B cell (primary cell): Measurements from ENCODE around the gene CSNK2B. TPM values are rescaled to one million over a fixed set of nuclear protein-coding genes. Genes with fewer than 3 reads are reported as not detected.

Source experiments
- ATAC-seq: fragments of 200-7000 bp; cut with Tn5 transposase; one replicate; pipeline ENCODE4 v1.10.0; 2021; ENCODE audit warnings: low read depth, mild to moderate bottlenecking, moderate number of reproducible peaks, moderate library complexity
- CTCF ChIA-PET: fragments of 350-600 bp; sonication (Branson Sonifier 250); formaldehyde crosslinking; loops from one replicate; lab custom pipeline; 2021; ENCODE audit warnings: antibody characterized with exemption, inconsistent platforms; lab: Charles Lee
- POLR2A ChIA-PET: fragments of 350-600 bp; sonication (Branson Sonifier 250); formaldehyde crosslinking; loops from one replicate; lab custom pipeline; 2021; ENCODE audit warnings: antibody characterized with exemption; lab: Charles Lee
- DNase-seq: peaks from one replicate; pipeline ENCODE4 v3.0.0; 2013
- H2AFZ ChIP-seq: 2 replicates; pipeline ENCODE4 v1.6.1; 2012; ENCODE audit warnings: mild to moderate bottlenecking, low read depth, low read length; ENCODE audit not compliant: insufficient read depth, poor library complexity, severe bottlenecking
- H3K27ac ChIP-seq, 2 donors: 1 replicate in 1 of 2; 2 replicates in 1 of 2; pipeline ENCODE4 v1.5.1; 2012 to 2013; ENCODE audit warnings: low read length in 2 of 2, mild to moderate bottlenecking in 2 of 2, moderate library complexity in 1 of 2
- H3K27me3 ChIP-seq, 4 experiments: fragments of 200-600 bp in 1 of 4; sonication (generic) in 1 of 4; replicated peaks in 1 of 4; 1 replicate in 2 of 4; 2 replicates in 2 of 4; pipeline versions ENCODE4 v1.6.1 to v1.7.0; 2013 to 2016; ENCODE audit warnings: low read length in 3 of 4, mild to moderate bottlenecking in 2 of 4, mixed read lengths in 1 of 4, moderate library complexity in 1 of 4; ENCODE audit not compliant: insufficient read depth in 4 of 4, control insufficient read depth in 3 of 4; ENCODE audit errors: control extremely low read depth in 1 of 4
- H3K36me3 ChIP-seq, 2 experiments: replicated peaks in 1 of 2; 1 replicate in 1 of 2; 2 replicates in 1 of 2; pipeline versions ENCODE4 v1.6.1 to v1.7.1; 2013; ENCODE audit warnings: low read length in 1 of 2; ENCODE audit not compliant: insufficient read depth in 2 of 2, control insufficient read depth in 1 of 2; ENCODE audit errors: control extremely low read depth in 1 of 2, extremely low read depth in 1 of 2
- H3K4me1 ChIP-seq, 2 donors: fragments of 200-600 bp in 1 of 2; sonication (generic) in 1 of 2; 1 replicate in 1 of 2; 2 replicates in 1 of 2; pipeline versions ENCODE4 v1.5.1 to v1.6.1; 2013 to 2017; ENCODE audit warnings: low read length in 2 of 2; ENCODE audit not compliant: control insufficient read depth in 2 of 2, insufficient read depth in 2 of 2
- H3K4me2 ChIP-seq: replicated peaks from 2 replicates; pipeline ENCODE3; 2012; ENCODE audit warnings: mild to moderate bottlenecking, low read depth, low read length; ENCODE audit not compliant: poor library complexity, severe bottlenecking
- H3K4me3 ChIP-seq, 5 experiments: fragments of 200-600 bp in 1 of 5; sonication (generic) in 1 of 5; 1 replicate in 3 of 5; 2 replicates in 2 of 5; pipeline versions ENCODE4 v1.5.1 to v1.7.0; 2011 to 2016; ENCODE audit warnings: low read length in 4 of 5, mild to moderate bottlenecking in 4 of 5, low read depth in 2 of 5, control low read depth in 1 of 5, moderate library complexity in 1 of 5; ENCODE audit not compliant: insufficient read depth in 1 of 5; ENCODE audit errors: control extremely low read depth in 1 of 5, extremely low read depth in 1 of 5
- H3K79me2 ChIP-seq: fragments of 200-600 bp; sonication (generic); one replicate; pipeline ENCODE4 v1.6.0; 2016; ENCODE audit warnings: low read length; ENCODE audit not compliant: control insufficient read depth, insufficient read depth
- H3K9ac ChIP-seq: fragments of 200-600 bp; sonication (generic); 2 replicates; pipeline ENCODE4 v1.6.1; 2017; ENCODE audit warnings: mild to moderate bottlenecking, low read length, moderate library complexity
- H3K9me3 ChIP-seq, 3 donors: one replicate each; pipeline versions ENCODE4 v1.6.1 to v1.7.1; 2013; ENCODE audit warnings: low read length in 2 of 3; ENCODE audit not compliant: control insufficient read depth in 2 of 3, insufficient read depth in 1 of 3; ENCODE audit errors: control extremely low read depth in 1 of 3
- H4K20me1 ChIP-seq: 2 replicates; pipeline ENCODE4 v1.6.0; 2012; ENCODE audit warnings: mild to moderate bottlenecking, low read length; ENCODE audit not compliant: insufficient read depth, control insufficient read depth, poor library complexity, severe bottlenecking
- H3K27ac Mint-ChIP-seq: one replicate; pipeline ENCODE4 v1.8.0; 2021; ENCODE audit warnings: mixed read lengths
- H3K27me3 Mint-ChIP-seq: one replicate; pipeline ENCODE4 v1.8.0; 2021; ENCODE audit warnings: mixed read lengths
- H3K4me1 Mint-ChIP-seq: one replicate; pipeline ENCODE4 v1.8.0; 2021; ENCODE audit warnings: mixed read lengths
- H3K4me3 Mint-ChIP-seq: one replicate; pipeline ENCODE4 v1.8.0; 2021; ENCODE audit warnings: mixed read lengths
- H3K9me3 Mint-ChIP-seq: one replicate; pipeline ENCODE4 v1.8.0; 2022; ENCODE audit warnings: mixed read lengths; ENCODE audit not compliant: insufficient read depth
- EZH2 ChIP-seq: IDR thresholded peaks from 2 replicates; pipeline ENCODE4 v1.6.1; 2012; ENCODE audit warnings: borderline replicate concordance, low read depth, mild to moderate bottlenecking, moderate library complexity, low read length; ENCODE audit not compliant: insufficient read depth, poor library complexity, severe bottlenecking
- WGBS: methylation state at CpG from one replicate; pipeline ENCODE4 v1.1.5; 2013; ENCODE audit warnings: missing lambda C conversion rate; ENCODE audit not compliant: insufficient coverage; 5-methylcytosine and 5-hydroxymethylcytosine counted together
- intact Hi-C: fragments of 100-400 bp; cut with micrococcal nuclease; formaldehyde crosslinking; loops from one replicate; pipeline ENCODE4 v1.10.0; 2022
- polyA plus RNA-seq: library from polyadenylated mRNA; depleted of rRNA; stranded (reverse); fragments of >200 nt; gene quantifications from 2 replicates; pipeline ENCODE4 v1.2.3, GENCODE V29; 2012
- small RNA-seq: library from RNA; depleted of rRNA; stranded (forward); fragments of <200 nt; gene quantifications from one replicate; pipeline ENCODE3, GENCODE V24; 2012; ENCODE audit warnings: low replicate concordance, low read depth; ENCODE audit not compliant: insufficient read length
- total RNA-seq, 2 donors: library from RNA; stranded (reverse); fragments of 120-200 nt in 1 of 2; gene quantifications; 1 replicate in 1 of 2; 2 replicates in 1 of 2; pipeline versions ENCODE4 v1.2.3 to v1.2.4, GENCODE V29; 2013 to 2022
- TF ChIP-seq, protein P1 (sequence below): fragments of 200-600 bp; IDR thresholded peaks from one replicate; pipeline ENCODE4 v1.8.0; 2022; ENCODE audit warnings: antibody characterized with exemption, mild to moderate bottlenecking

CSNK2B gene
- total and polyA plus RNA-seq, 2 donors (not counting 1 experiment from before 2014, with no cell fraction given), result 142 to 146 TPM

DNA sequence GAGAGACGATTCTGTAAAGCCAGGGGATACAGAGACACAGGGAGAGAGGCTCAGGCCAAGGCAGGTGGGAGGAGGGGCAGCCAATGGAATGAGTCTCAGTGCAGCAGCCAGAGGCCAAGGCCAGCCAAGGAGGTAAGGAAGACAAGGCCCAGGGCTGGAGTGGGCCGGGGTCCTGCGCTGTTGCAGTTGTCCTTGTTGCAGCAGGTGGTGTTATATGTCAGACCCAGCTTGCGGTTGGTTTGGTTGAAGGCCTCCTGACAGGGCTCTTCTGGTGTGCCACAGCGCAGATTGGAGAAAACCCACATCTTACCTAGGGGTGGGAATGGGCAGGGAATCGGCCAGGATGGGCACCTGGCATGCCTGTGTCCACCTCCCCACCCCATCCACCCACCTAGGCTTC, 53.1 kb downstream of the CSNK2B start:
- Histone ChIP-seq H3K27ac (no peak overlapping the region), H3K9me3 (no peaks in the 10 kb centered on the region), H2AFZ (no peak overlapping the region), H3K79me2 (no peaks in the 10 kb centered on the region), H3K27me3 (no peaks in the 10 kb centered on the region), H3K4me2 (no peak overlapping the region), H3K4me1 (peaks cover 7 to 12% of the 10 kb centered on the region in 2 donors), H3K9ac (no peak overlapping the region), H4K20me1 (no peaks in the 10 kb centered on the region), H3K4me3 (no peak overlapping the region), H3K36me3 (no peaks in the 10 kb centered on the region)
- Mint-ChIP-seq H3K27me3 (no peaks in the 10 kb centered on the region), H3K4me3 (no peak overlapping the region), H3K4me1 (peaks cover 12% of the 10 kb centered on the region), H3K9me3 (no peaks in the 10 kb centered on the region), H3K27ac (no peak overlapping the region)
- DNase-seq, result no peak
- WGBS, result 94% methylated on average over 6 of the region's 6 CpGs
- intact Hi-C loops, result no loop called here
- ChIA-PET CTCF (no interaction called here), POLR2A (no interaction called here)
- no peak for ATAC-seq
- TF ChIP-seq EZH2, result no peak
- TF ChIP-seq, protein P1, sequence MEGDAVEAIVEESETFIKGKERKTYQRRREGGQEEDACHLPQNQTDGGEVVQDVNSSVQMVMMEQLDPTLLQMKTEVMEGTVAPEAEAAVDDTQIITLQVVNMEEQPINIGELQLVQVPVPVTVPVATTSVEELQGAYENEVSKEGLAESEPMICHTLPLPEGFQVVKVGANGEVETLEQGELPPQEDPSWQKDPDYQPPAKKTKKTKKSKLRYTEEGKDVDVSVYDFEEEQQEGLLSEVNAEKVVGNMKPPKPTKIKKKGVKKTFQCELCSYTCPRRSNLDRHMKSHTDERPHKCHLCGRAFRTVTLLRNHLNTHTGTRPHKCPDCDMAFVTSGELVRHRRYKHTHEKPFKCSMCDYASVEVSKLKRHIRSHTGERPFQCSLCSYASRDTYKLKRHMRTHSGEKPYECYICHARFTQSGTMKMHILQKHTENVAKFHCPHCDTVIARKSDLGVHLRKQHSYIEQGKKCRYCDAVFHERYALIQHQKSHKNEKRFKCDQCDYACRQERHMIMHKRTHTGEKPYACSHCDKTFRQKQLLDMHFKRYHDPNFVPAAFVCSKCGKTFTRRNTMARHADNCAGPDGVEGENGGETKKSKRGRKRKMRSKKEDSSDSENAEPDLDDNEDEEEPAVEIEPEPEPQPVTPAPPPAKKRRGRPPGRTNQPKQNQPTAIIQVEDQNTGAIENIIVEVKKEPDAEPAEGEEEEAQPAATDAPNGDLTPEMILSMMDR, result no peak

Small RNA genes lying within 50 kb of the gene (small RNA-seq; reads per million reads assigned to genes)
- gene LY6G6D (not detected), gene MIR4646 (not detected), gene MIR6832 (not detected), gene RF00019 (not detected), gene SNORA38 (29.4 reads per million, percentile 91 among the genes with 10 or more reads in this experiment)

Other genes with a start within 250 kb of the CSNK2B start
Only the 30 nearest of the 37 such genes appear.
- not detected in 2 replicates for gene MCCD1, start 137.1 kb upstream of the CSNK2B start, total RNA-seq
- not detected in 2 replicates for gene MCCD1, start 137.1 kb upstream of the CSNK2B start, polyA plus RNA-seq
- 576 and 577 TPM in 2 replicates for gene DDX39B, start 124.1 kb upstream of the CSNK2B start, total RNA-seq
- gene DDX39B, start 124.1 kb upstream of the CSNK2B start, polyA plus RNA-seq, result 838 and 919 TPM in 2 replicates
- gene ATP6V1G2, start 119.5 kb upstream of the CSNK2B start, total RNA-seq, result 3.3 and 4.4 TPM in 2 replicates
- 4.5 and 5.2 TPM in 2 replicates for gene ATP6V1G2, start 119.5 kb upstream of the CSNK2B start, polyA plus RNA-seq
- gene NFKBIL1, start 118.5 kb upstream of the CSNK2B start, total RNA-seq, result 17.8 and 18.4 TPM in 2 replicates
- 6.4 and 10.3 TPM in 2 replicates for gene NFKBIL1, start 118.5 kb upstream of the CSNK2B start, polyA plus RNA-seq
- gene LTA, start 93.8 kb upstream of the CSNK2B start, total RNA-seq, result 5.6 and 8.8 TPM in 2 replicates
- gene LTA, start 93.8 kb upstream of the CSNK2B start, polyA plus RNA-seq, result 8.4 and 8.6 TPM in 2 replicates
- gene TNF, start 90.5 kb upstream of the CSNK2B start, total RNA-seq, result 22.2 and 22.6 TPM in 2 replicates
- 15.6 and 21.9 TPM in 2 replicates for gene TNF, start 90.5 kb upstream of the CSNK2B start, polyA plus RNA-seq
- gene LTB, start 83.7 kb upstream of the CSNK2B start, total RNA-seq, result 473 and 488 TPM in 2 replicates
- 832 and 938 TPM in 2 replicates for gene LTB, start 83.7 kb upstream of the CSNK2B start, polyA plus RNA-seq
- 7.4 and 9.5 TPM in 2 replicates for gene LST1, start 79.8 kb upstream of the CSNK2B start, total RNA-seq
- 29.4 and 30.5 TPM in 2 replicates for gene LST1, start 79.8 kb upstream of the CSNK2B start, polyA plus RNA-seq
- gene NCR3, start 73.1 kb upstream of the CSNK2B start, total RNA-seq, result 24.7 and 28.5 TPM in 2 replicates
- 52.2 and 52.5 TPM in 2 replicates for gene NCR3, start 73.1 kb upstream of the CSNK2B start, polyA plus RNA-seq
- gene AIF1, start 50.8 kb upstream of the CSNK2B start, total RNA-seq, result 1.3 and 1.5 TPM in 2 replicates
- 4.7 and 7.5 TPM in 2 replicates for gene AIF1, start 50.8 kb upstream of the CSNK2B start, polyA plus RNA-seq
- 265 and 278 TPM in 2 replicates for gene PRRC2A, start 45.4 kb upstream of the CSNK2B start, total RNA-seq
- gene PRRC2A, start 45.4 kb upstream of the CSNK2B start, polyA plus RNA-seq, result 152 and 153 TPM in 2 replicates
- 345 and 348 TPM in 2 replicates for gene BAG6, start 13.4 kb upstream of the CSNK2B start, total RNA-seq
- gene BAG6, start 13.4 kb upstream of the CSNK2B start, polyA plus RNA-seq, result 252 and 276 TPM in 2 replicates
- gene APOM, start 10.2 kb upstream of the CSNK2B start, total RNA-seq, result 2.6 and 3.6 TPM in 2 replicates
- 11.6 and 11.9 TPM in 2 replicates for gene APOM, start 10.2 kb upstream of the CSNK2B start, polyA plus RNA-seq
- 34.0 and 35.1 TPM in 2 replicates for gene C6orf47, start 5.3 kb upstream of the CSNK2B start, total RNA-seq
- 5.8 and 7.6 TPM in 2 replicates for gene C6orf47, start 5.3 kb upstream of the CSNK2B start, polyA plus RNA-seq
- 24.2 and 24.3 TPM in 2 replicates for gene GPANK1, start 1.1 kb upstream of the CSNK2B start, total RNA-seq
- gene GPANK1, start 1.1 kb upstream of the CSNK2B start, polyA plus RNA-seq, result 18.3 and 22.6 TPM in 2 replicates
- 42.3 and 44.2 TPM in 2 replicates for gene LY6G5B, start 3.9 kb downstream of the CSNK2B start, total RNA-seq
- 25.2 and 28.4 TPM in 2 replicates for gene LY6G5B, start 3.9 kb downstream of the CSNK2B start, polyA plus RNA-seq
- 0.76 and 2.1 TPM in 2 replicates for gene LY6G5C, start 15.0 kb downstream of the CSNK2B start, total RNA-seq
- gene LY6G5C, start 15.0 kb downstream of the CSNK2B start, polyA plus RNA-seq, result 0.40 and 3.4 TPM in 2 replicates
- 78.3 and 90.3 TPM in 2 replicates for gene ABHD16A, start 37.2 kb downstream of the CSNK2B start, total RNA-seq
- gene ABHD16A, start 37.2 kb downstream of the CSNK2B start, polyA plus RNA-seq, result 97.5 and 97.6 TPM in 2 replicates
- not detected in 2 replicates for gene LY6G6F, start 40.8 kb downstream of the CSNK2B start, total RNA-seq
- 0.32 TPM in 1 of 2 replicates, not detected in the other for gene LY6G6F, start 40.8 kb downstream of the CSNK2B start, polyA plus RNA-seq
- gene LY6G6D, start 49.3 kb downstream of the CSNK2B start, total RNA-seq, result not detected in 2 replicates
- not detected in 2 replicates for gene LY6G6D, start 49.3 kb downstream of the CSNK2B start, polyA plus RNA-seq
- gene LY6G6C, start 55.7 kb downstream of the CSNK2B start, total RNA-seq, result not detected in 2 replicates
- gene LY6G6C, start 55.7 kb downstream of the CSNK2B start, polyA plus RNA-seq, result 0.13 and 0.30 TPM in 2 replicates
- 0.24 and 0.54 TPM in 2 replicates for gene MPIG6B, start 57.3 kb downstream of the CSNK2B start, total RNA-seq
- 1.6 and 4.8 TPM in 2 replicates for gene MPIG6B, start 57.3 kb downstream of the CSNK2B start, polyA plus RNA-seq
- gene DDAH2, start 63.2 kb downstream of the CSNK2B start, total RNA-seq, result 51.1 and 59.2 TPM in 2 replicates
- gene DDAH2, start 63.2 kb downstream of the CSNK2B start, polyA plus RNA-seq, result 64.7 and 87.2 TPM in 2 replicates
- gene CLIC1, start 70.5 kb downstream of the CSNK2B start, total RNA-seq, result 216 and 221 TPM in 2 replicates
- gene CLIC1, start 70.5 kb downstream of the CSNK2B start, polyA plus RNA-seq, result 178 and 290 TPM in 2 replicates
- 49.9 and 50.1 TPM in 2 replicates for gene MSH5, start 73.9 kb downstream of the CSNK2B start, total RNA-seq
- 51.6 and 64.7 TPM in 2 replicates for gene MSH5, start 73.9 kb downstream of the CSNK2B start, polyA plus RNA-seq
- gene SAPCD1, start 96.6 kb downstream of the CSNK2B start, total RNA-seq, result 11.1 and 12.9 TPM in 2 replicates
- 12.9 and 21.5 TPM in 2 replicates for gene SAPCD1, start 96.6 kb downstream of the CSNK2B start, polyA plus RNA-seq
- gene VWA7, start 111.2 kb downstream of the CSNK2B start, total RNA-seq, result 5.2 and 5.6 TPM in 2 replicates
- gene VWA7, start 111.2 kb downstream of the CSNK2B start, polyA plus RNA-seq, result 3.2 and 6.0 TPM in 2 replicates
- gene VARS1, start 129.7 kb downstream of the CSNK2B start, total RNA-seq, result 47.4 and 52.3 TPM in 2 replicates
- gene VARS1, start 129.7 kb downstream of the CSNK2B start, polyA plus RNA-seq, result 54.8 and 66.8 TPM in 2 replicates
- 45.3 and 52.4 TPM in 2 replicates for gene LSM2, start 140.9 kb downstream of the CSNK2B start, total RNA-seq
- gene LSM2, start 140.9 kb downstream of the CSNK2B start, polyA plus RNA-seq, result 37.7 and 57.4 TPM in 2 replicates
- 2.0 and 2.4 TPM in 2 replicates for gene HSPA1L, start 149.2 kb downstream of the CSNK2B start, total RNA-seq
- gene HSPA1L, start 149.2 kb downstream of the CSNK2B start, polyA plus RNA-seq, result 0.49 and 0.81 TPM in 2 replicates